Caco-2 (cell line): ENCODE results near the gene MTFMT. TPM values are rescaled to one million over a fixed set of nuclear protein-coding genes. Genes with fewer than 3 reads are reported as not detected.

ENCODE experiments used
- BruUV-seq: library from RNA; stranded (reverse); fragments of 400-500 nt; replicated peaks from 2 replicates; lab custom pipeline; 2021; lab: Mats Ljungman, UMichigan
- CTCF ChIA-PET: fragments of 300-600 bp; sonication (Branson Sonifier 250); formaldehyde crosslinking; loops from one replicate; lab custom pipeline; 2022; ENCODE audit warnings: antibody characterized with exemption; lab: Charles Lee
- POLR2A ChIA-PET: fragments of 300-600 bp; sonication (Branson Sonifier 250); formaldehyde crosslinking; loops from one replicate; lab custom pipeline; 2022; ENCODE audit warnings: antibody characterized with exemption; lab: Charles Lee
- DNase-seq, 2 experiments: peaks; one replicate each; pipeline versions ENCODE4 v3.0.0 to v3.0.0-alpha.2; 2020 to 2022
- H3K27me3 ChIP-seq: replicated peaks from 2 replicates; pipeline ENCODE4 v1.6.0; 2011; ENCODE audit warnings: low read length; ENCODE audit not compliant: control insufficient read depth, insufficient read depth
- H3K36me3 ChIP-seq: 2 replicates; pipeline ENCODE4 v1.5.1; 2011; ENCODE audit warnings: low read length; ENCODE audit not compliant: control insufficient read depth, insufficient read depth
- H3K4me1 ChIP-seq: fragments of 250-450 bp; sonication (Bioruptor Pico); 2 replicates; pipeline ENCODE4 v1.5.1; 2020; ENCODE audit warnings: mild to moderate bottlenecking
- H3K4me3 ChIP-seq: 2 replicates; pipeline ENCODE4 v1.5.1; 2011; ENCODE audit warnings: low read depth, mild to moderate bottlenecking, control low read depth, low read length
- H3K9me3 ChIP-seq: fragments of 250-450 bp; sonication (Bioruptor Pico); 2 replicates; pipeline ENCODE4 v1.5.1; 2020; ENCODE audit warnings: mild to moderate bottlenecking, moderate library complexity
- H3K27ac Mint-ChIP-seq: one replicate; pipeline ENCODE4 v1.8.0; 2022; ENCODE audit warnings: mixed read lengths; ENCODE audit not compliant: unreplicated experiment
- H3K27me3 Mint-ChIP-seq: one replicate; pipeline ENCODE4 v1.8.0; 2022; ENCODE audit warnings: mixed read lengths; ENCODE audit not compliant: insufficient read depth, unreplicated experiment
- H3K36me3 Mint-ChIP-seq: one replicate; pipeline ENCODE4 v1.8.0; 2022; ENCODE audit warnings: mild to moderate bottlenecking, mixed read lengths; ENCODE audit not compliant: insufficient read depth, unreplicated experiment
- H3K4me1 Mint-ChIP-seq: one replicate; pipeline ENCODE4 v1.8.0; 2022; ENCODE audit warnings: low read depth, mixed read lengths; ENCODE audit not compliant: unreplicated experiment
- H3K4me3 Mint-ChIP-seq: one replicate; pipeline ENCODE4 v1.8.0; 2022; ENCODE audit warnings: mild to moderate bottlenecking, moderate library complexity, mixed read lengths; ENCODE audit not compliant: unreplicated experiment
- H3K9me3 Mint-ChIP-seq: one replicate; pipeline ENCODE4 v1.8.0; 2022; ENCODE audit warnings: mixed read lengths; ENCODE audit not compliant: unreplicated experiment
- intact Hi-C: fragments of 100-400 bp; cut with micrococcal nuclease; formaldehyde crosslinking; loops from one replicate; pipeline ENCODE4 v1.10.0; 2022; ENCODE audit not compliant: unreplicated experiment
- total RNA-seq: library from RNA; stranded (reverse); gene quantifications from 2 replicates; pipeline ENCODE4 v1.2.3, GENCODE V29; 2022
- TF ChIP-seq, protein P1 (sequence below), 2 experiments: fragments of 200-600 bp in 1 of 2; IDR thresholded peaks; 1 replicate in 1 of 2; 2 replicates in 1 of 2; pipeline versions ENCODE4 v1.5.1 to v1.8.0; 2011 to 2022; ENCODE audit warnings: antibody characterized with exemption in 1 of 2, control low read depth in 1 of 2, inconsistent platforms in 1 of 2, low read depth in 1 of 2, low read length in 1 of 2, mild to moderate bottlenecking in 1 of 2, moderate library complexity in 1 of 2; ENCODE audit not compliant: insufficient read depth in 1 of 2, severe bottlenecking in 1 of 2, unreplicated experiment in 1 of 2

Gene MTFMT
- total RNA-seq, 1 experiment from 2014 or later, result 24.7 TPM

DNA sequence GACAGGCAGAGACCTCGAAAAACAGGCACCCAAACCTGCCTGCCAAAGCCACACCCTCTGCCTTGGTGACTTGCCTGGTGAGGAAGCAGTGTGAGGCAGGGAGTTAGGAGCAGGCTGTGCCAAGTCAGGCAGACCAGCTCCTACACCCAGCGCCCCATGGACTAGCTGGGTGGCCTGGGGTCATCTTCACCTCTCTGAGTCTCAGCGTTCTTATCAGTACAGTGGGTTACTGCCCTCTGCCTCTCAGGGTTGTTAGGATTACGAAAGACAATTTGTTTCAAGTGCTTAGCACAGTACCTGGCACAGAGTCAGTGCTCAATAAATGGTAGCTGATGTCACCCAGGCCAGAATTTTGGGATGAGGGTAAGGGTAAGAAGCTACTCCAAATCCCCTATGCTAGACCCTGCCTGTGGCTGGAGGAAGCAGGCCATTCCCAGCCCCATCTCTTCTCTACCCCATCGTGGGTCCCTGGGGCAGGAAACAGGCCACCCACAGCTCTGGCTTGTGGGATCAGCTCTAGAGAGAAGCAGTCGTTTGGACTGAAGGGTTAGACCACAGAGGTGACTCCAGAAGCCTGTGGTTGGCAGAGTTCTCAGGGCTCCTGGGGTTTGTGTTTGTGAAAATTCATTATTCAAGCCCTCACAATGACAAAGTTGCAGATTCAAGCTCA is 25.9 kb upstream of the MTFMT start:
- Histone ChIP-seq H3K4me3 (no peak overlapping the region), H3K27me3 (no peaks in the 10 kb centered on the region), H3K36me3 (no peaks in the 10 kb centered on the region), H3K4me1 (peaks cover 48% of the 10 kb centered on the region), H3K9me3 (no peaks in the 10 kb centered on the region)
- intact Hi-C loops, result no loop called here
- Mint-ChIP-seq H3K36me3 (peaks cover 11% of the 10 kb centered on the region), H3K4me1 (peaks cover 25% of the 10 kb centered on the region), H3K27ac (peak overlapping the region; percentile 91), H3K4me3 (no peak overlapping the region), H3K27me3 (no peaks in the 10 kb centered on the region), H3K9me3 (no peaks in the 10 kb centered on the region)
- ChIA-PET CTCF (interaction anchor here (0.6 to 4.9 kb wide), 13 partner anchors 9 to 216 kb away, joined by 4 to 42 read pairs (median 6); partner anchors contain the start of genes CLPX, RASL12 and SLC51B), POLR2A (interaction anchor here (0.9 to 1.0 kb wide), 2 partner anchors 12 to 41 kb away, joined by 3 read pairs; no protein-coding TSS in a partner anchor)
- no TSS peak for BruUV-seq
- TF ChIP-seq, protein P1, sequence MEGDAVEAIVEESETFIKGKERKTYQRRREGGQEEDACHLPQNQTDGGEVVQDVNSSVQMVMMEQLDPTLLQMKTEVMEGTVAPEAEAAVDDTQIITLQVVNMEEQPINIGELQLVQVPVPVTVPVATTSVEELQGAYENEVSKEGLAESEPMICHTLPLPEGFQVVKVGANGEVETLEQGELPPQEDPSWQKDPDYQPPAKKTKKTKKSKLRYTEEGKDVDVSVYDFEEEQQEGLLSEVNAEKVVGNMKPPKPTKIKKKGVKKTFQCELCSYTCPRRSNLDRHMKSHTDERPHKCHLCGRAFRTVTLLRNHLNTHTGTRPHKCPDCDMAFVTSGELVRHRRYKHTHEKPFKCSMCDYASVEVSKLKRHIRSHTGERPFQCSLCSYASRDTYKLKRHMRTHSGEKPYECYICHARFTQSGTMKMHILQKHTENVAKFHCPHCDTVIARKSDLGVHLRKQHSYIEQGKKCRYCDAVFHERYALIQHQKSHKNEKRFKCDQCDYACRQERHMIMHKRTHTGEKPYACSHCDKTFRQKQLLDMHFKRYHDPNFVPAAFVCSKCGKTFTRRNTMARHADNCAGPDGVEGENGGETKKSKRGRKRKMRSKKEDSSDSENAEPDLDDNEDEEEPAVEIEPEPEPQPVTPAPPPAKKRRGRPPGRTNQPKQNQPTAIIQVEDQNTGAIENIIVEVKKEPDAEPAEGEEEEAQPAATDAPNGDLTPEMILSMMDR (IDR thresholded peaks at IDR 0.05; ENCODE audit: insufficient read depth in 1 of 2, low read depth in 1 of 2, low read length in 1 of 2, severe bottlenecking in 1 of 2, unreplicated experiment in 1 of 2), result no peak
- peak in 1 of 2 experiments; percentile 25 for DNase-seq

DNA sequence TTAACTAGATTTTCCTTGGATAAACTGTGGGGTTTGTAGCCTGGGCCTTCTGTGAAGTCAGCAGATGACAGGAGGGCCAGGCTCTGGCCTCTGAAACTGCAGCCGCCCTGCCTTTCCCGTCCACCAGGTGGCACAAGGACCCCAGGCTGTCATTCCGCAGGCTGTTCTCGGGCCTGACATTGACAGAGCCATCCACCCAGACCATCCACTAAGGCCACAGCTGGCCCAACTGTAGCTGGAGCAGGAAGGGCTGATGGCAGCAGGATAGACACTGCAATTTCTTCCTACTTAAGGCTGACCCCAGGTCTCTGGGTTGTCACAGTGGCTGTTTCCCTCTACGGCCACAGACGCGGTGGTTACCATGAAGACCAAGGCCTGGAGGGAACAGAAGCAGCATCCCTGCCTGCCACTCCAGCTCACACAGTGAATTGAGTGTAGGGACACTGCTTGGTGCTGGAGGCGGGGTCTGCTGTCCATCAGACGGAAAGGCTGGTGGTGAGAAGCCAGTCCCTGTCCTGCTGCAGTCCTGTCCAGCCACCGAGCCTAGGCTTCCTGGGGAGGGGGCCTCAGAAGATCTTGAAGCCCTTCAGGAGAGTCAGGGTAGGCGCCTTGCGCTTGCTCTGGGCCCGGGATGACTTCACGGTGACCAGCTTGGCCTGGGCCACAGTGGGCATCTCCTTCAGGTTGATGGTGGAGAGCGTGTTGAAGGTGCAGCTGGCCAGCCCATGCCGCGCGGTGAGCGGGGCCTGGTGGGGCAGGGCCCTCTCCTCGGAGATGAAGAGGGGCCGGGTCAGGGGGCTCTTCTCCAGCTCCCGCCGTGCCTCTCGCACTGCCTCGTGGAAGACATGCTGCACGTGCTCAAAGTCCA is 25.1 kb upstream of the MTFMT start:
- BruUV-seq, result no TSS peak
- Mint-ChIP-seq H3K4me3 (no peak overlapping the region), H3K36me3 (peaks cover 11% of the 10 kb centered on the region), H3K4me1 (peaks cover 31% of the 10 kb centered on the region), H3K27ac (peak overlapping the region; percentile 91), H3K9me3 (no peaks in the 10 kb centered on the region), H3K27me3 (no peaks in the 10 kb centered on the region)
- Histone ChIP-seq H3K36me3 (no peaks in the 10 kb centered on the region), H3K9me3 (no peaks in the 10 kb centered on the region), H3K4me1 (peaks cover 48% of the 10 kb centered on the region), H3K27me3 (no peaks in the 10 kb centered on the region), H3K4me3 (no peak overlapping the region)
- ChIA-PET CTCF (interaction anchor here (0.6 to 4.9 kb wide), 16 partner anchors 9 to 217 kb away, joined by 3 to 42 read pairs (median 4); partner anchors contain the start of genes CLPX, RASL12 and SLC51B), POLR2A (interaction anchor here (0.5 to 0.9 kb wide), 3 partner anchors 12 to 47 kb away, joined by 3 to 7 read pairs (median 4); no protein-coding TSS in a partner anchor)
- TF ChIP-seq, protein P1 (IDR thresholded peaks at IDR 0.05; ENCODE audit: insufficient read depth in 1 of 2, low read depth in 1 of 2, low read length in 1 of 2, severe bottlenecking in 1 of 2, unreplicated experiment in 1 of 2), result peak; percentile 84 to 93
- intact Hi-C loops, result loop anchor here (1.0 kb wide), 4 partner anchors 9 to 47 kb away; partner anchors contain the start of gene SLC51B
- DNase-seq, result peak; percentile 82 to 87

DNA sequence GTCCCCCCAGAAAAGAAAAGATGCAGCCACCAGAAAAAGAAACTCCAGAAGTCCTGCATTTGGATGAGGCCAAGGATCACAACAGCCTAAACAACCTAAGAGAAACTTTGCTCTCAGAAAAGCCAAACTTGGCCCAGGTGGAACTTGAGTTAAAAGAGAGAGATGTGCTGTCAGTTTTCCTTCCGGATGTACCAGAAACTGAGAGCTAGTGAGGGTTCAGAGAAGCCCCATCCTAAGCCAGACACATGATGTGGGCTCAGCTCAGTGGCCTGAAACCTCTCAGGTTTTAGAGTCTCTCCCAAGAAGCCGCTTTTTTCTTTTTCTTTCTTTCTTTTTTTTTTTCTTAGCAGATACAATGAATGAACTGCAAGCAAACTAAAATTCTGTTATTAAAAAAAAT is 23.5 kb upstream of the MTFMT start:
- TF ChIP-seq, protein P1 (IDR thresholded peaks at IDR 0.05; ENCODE audit: insufficient read depth in 1 of 2, low read depth in 1 of 2, low read length in 1 of 2, severe bottlenecking in 1 of 2, unreplicated experiment in 1 of 2), result no peak
- no peak for DNase-seq
- Mint-ChIP-seq H3K4me3 (no peak overlapping the region), H3K36me3 (peaks cover 11% of the 10 kb centered on the region), H3K27me3 (no peaks in the 10 kb centered on the region), H3K9me3 (no peaks in the 10 kb centered on the region), H3K27ac (no peak overlapping the region), H3K4me1 (peaks cover 31% of the 10 kb centered on the region)
- H3K36me3 ChIP-seq, result no peaks in the 10 kb centered on the region
- peaks cover 40% of the 10 kb centered on the region for H3K4me1 ChIP-seq
- intact Hi-C loops, result no loop called here
- H3K9me3 ChIP-seq, result no peaks in the 10 kb centered on the region
- BruUV-seq, result no TSS peak
- H3K27me3 ChIP-seq, result no peaks in the 10 kb centered on the region
- no peak overlapping the region for H3K4me3 ChIP-seq
- ChIA-PET CTCF (interaction anchor here (2.1 to 4.9 kb wide), 2 partner anchors 30 to 49 kb away, joined by 11 to 42 read pairs; no protein-coding TSS in a partner anchor), POLR2A (interaction anchor here (0.6 kb wide), 1 partner anchor 8 kb away, joined by 3 read pairs; the partner anchor contains the start of gene SLC51B)
